HT-29 (cell line): ENCODE measurements around the gene WWOX. TPM values are rescaled to one million over a fixed set of nuclear protein-coding genes. Genes with fewer than 3 reads are reported as not detected.

ENCODE experiments used
- DNase-seq: peaks from one replicate; pipeline ENCODE4 v3.0.0-alpha.2; 2015; ENCODE audit warnings: low spot score
- total RNA-seq: library from RNA; depleted of rRNA; stranded (reverse); fragments of >200 nt; shearing (Covaris generic); gene quantifications from 2 replicates; pipeline ENCODE4 v1.2.3, GENCODE V29; 2014

The WWOX gene
- total RNA-seq, 1 experiment from 2014 or later: 27.3 TPM

DNA sequence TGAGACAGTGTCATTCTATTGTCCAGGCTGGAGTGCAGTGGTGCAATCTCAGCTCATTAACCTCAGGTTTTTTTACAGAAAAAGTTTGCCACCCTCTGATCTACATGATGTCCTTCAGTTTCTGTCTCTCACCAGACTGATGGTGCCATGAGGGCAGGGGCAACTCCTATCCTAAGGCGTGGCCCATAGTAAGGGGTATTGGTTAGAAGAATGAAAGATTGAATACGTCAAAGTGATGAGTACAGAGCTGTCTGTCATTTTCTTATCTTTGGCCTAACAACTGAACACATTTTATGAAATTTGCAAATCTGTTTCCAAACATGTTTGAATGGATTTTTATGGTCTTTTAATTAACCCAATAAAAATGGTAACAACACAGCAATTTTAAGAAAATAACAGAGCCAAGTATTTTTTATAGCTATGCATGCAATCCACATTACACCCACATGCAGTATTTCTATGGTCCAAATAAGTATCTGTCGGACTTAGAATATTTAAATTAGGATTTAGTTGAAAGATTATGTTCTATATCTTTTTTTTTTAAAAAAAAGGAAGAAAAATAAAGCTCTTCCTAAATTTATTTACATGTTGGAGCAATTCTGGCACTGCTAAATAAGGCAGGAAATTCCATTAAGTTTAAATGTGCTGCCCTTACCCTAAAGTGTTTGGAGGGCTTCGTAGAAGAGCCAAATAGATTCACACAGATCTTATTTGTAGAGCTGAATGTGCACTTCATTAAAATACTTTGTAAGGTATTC lies 192.8 kb downstream of the WWOX start:
- no peak for DNase-seq

DNA sequence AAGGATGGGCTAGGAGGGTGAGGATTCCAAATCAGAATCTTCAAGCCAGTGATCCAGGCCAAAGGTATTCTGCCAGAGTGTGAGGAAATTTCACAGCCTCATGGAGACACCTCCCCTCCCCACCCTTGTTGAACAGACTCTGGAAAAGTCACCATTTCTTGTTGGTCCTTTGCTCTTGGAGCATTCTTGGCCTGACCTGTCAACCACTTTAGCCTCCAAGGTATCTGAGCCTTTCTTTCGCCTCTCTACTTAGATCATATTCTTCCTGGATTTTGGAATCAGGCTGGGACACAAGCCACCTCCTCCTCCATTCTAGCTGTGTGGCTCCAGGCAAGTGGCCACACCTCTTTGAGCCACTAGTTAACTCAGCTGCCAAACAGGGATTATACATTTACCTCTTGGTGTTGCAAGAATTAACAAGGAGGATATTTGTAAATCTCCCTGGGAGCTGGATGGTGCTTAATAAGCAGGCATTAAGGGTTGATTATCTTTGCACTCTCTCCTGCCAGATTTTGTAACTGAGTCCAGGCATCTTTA lies 193.5 kb downstream of the WWOX start:
- no peak for DNase-seq

DNA sequence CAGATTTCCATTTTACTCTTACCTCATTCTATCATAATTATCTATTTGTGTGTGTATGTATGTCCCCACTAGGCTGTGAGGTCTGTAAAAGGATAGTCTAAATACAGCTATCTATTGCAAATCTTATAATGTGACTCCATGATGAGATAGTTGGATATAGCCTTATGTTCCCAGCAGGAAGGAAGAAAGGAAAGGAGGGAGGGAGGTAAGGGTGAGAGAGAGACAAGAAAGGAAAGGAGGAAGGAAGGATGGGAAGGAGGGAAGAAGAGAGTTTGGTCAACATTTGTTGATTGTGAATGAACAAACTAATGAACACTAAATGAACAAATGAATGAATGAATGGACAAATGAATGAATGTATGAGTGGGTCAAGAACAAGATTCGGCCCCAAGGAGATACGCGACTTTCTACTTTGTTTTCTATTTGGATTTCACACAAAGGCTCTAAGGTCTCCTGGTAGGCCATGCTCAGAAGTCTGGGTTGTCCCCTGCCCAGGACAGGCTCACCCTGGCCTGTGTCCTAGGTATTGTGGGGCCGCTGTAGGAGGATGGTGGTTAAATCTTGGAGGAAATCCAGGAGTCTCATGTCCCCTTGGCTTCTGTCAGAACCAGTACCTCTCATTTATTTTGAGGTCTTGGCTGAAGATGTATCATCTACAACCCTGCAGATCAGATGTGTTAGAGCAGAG lies 195.2 kb downstream of the WWOX start:
- no peak for DNase-seq

DNA sequence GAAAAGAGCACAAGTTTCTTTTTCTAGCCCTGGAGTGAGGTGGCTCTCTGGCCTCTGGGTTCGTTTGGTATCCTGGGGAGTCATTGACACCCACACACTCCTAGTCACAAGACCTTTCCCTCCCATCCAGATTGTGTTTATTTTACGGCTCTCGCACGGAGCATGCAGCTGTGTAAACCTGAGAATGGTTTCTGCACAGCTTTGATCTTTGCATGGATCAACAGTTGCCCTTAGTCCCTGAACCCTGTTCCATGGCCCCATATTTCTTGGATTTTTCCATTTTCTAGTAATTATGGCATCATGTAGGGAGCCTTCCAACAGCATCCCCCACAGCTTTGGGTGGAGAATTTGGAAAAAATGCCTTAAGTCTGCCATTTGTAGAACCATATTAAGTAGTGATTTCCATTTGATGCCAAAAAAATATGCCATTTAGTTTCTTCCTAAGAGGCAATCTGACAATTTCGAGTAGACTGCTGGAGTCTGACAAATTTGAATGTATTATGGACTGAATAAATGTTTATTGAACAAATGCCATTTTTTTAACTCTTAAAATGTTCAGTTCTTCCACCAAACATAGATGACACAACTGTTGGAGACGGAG lies 197.7 kb downstream of the WWOX start:
- no peak for DNase-seq

DNA sequence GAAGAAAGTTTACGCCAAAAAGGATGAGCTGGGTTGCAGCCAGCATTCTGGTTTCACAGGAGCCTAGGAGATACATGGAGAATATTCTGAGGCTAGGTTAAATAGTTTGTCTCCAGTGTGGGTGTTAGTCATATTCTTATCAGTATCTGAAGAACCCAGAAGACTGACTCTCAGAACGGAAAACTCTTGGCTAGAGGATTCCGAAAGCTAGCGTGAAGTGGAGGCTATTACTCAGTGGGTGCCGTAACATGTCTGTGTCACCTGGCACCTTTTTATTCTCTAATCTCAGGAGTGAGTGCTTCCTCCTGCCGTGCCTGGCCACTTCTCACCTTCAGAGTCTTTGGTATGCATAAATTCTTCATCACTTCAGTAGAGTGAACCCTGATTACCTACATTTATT lies 199.5 kb downstream of the WWOX start:
- DNase-seq: no peak

DNA sequence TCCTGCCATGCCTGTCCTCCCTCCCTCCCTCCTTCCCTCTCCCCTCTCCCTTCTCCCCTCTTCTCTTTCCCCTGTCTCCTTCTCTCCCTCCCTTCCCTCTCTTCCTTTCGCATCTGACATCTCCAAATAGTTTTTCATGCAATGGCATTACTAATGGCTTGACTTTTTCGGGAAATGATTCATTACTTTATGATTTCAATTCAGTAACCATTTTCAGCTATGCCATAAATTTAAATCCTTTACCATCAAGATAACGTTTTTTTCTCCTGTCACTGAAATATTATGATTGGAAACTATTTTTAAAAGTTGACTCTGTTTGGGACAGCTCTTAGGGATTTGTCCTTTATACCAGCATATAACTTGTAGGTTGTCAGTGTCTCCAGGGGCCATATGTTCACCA lies 201.0 kb downstream of the WWOX start:
- no peak for DNase-seq

- DNase-seq: no peak
Observed at GRCh38 chr16:78303946-78304345, 204.5 kb downstream of the WWOX start.

DNA sequence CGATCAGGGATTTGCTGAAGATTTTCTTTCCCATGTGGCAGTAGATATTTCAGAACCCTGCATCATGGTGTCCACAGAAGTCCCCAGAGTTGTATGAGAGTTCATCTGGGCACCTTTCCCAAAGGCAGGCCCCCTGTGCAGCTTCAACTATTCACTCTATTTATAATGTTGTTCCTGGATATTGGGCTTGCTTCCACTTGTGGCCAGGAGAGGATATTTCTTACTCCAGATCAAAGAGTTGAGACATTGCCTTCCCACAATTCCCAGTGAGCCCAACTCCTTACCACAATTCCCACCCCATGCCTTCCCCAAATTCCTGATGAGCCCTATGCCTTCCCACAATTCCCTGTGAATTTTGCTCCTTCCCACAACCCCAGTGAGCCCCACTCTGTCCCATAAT lies 206.9 kb downstream of the WWOX start:
- DNase-seq: no peak

DNA sequence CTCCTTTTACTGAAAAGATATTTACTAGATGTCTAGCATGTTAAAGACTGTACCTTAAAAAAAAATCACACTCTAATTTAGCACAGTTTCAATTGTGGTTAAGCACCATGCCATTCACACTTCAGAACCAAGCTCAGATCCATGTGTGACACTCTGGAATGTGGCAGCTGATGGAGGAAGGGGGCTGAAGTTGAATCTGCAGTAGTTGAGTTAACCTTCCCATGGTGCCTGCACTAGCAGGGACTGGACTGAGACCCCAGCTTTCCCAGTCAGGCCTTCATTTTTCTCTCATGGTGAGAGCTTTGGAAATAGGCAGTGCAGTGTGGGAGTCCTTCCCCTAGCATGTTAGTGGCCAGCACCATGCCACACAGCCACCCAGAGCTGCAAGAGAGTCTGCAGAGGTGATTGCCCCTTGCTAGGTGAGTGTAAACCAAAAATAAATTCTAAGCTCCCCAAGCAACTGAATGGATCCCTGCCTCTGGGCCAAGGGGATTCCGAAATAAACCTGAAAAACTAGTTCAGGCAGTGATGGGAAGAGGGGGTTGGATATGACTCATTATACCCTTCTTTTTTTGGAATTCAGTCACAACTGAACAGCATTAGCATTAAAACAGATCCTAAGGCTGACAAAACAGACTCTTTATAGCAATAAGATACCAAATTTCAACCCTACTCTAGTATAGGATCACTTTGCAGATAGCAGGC lies 208.5 kb downstream of the WWOX start:
- no peak for DNase-seq

DNA sequence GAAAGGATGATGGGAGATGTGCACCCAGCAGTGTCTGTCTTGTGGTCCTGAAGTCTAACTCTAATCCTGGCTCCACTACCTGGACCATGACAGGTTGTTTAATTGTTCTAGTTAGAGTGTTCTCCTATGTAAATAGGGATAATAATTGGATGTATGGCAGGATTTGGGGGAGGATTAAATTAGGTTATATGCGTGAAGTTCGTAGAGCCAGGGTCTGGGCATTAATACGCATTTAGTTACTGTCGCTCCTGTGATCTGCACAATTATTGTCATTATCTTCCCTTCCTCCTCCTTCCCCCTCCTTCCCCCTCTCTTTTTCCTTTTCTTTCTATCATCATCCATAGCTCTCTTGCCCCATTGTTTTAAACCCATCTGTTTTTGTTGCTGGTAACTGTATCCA lies 210.3 kb downstream of the WWOX start:
- DNase-seq: no peak

GRCh38 chr16:78310196-78310595 lies 210.7 kb downstream of the WWOX start:
- no peak for DNase-seq

DNA sequence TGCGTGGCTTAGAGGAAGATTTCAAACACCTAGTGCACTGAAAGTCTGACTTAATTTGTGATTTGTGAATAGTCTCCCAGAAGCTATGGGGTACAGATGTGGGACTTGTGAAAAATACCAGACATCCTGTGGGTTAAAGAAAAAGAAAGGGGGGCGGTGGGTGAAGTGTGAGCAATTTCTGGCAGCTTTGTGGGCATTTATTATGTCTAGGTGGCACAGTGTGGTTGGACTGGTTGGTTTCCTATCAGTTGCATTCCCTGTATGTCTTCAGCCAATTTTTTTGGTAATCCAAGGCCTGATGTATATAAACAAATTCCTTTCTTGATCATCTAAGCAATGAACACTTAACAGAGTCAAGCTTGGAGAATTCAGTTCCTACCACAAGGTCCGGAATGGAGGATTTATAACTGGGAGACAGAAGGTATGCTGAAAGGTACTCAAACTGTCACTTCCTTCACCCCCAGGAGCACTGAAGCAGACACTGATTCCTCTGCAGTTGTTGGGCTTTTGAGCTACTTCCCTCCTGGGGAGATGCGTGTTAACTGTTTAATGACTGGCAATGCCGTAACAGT lies 211.6 kb downstream of the WWOX start:
- no peak for DNase-seq

DNA sequence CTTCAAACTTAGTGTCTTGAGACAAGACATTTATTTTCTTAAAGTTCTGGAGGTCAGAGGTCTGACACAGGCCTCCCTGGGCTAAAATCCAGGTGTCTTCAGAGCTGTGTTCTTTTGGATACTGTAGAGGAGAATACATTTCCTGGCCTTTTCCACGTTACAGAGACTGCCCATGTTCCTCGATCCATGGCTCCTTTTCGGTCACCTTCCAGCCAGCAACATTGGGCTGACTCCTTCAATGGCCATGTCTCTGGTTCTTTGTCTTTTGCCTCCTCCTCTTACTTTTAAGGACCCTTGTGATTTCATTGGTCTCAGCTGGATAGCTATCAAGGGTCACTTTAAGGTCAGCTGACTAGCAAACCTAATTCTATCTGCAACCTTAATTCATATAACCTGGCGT lies 212.4 kb downstream of the WWOX start:
- no peak for DNase-seq

DNA sequence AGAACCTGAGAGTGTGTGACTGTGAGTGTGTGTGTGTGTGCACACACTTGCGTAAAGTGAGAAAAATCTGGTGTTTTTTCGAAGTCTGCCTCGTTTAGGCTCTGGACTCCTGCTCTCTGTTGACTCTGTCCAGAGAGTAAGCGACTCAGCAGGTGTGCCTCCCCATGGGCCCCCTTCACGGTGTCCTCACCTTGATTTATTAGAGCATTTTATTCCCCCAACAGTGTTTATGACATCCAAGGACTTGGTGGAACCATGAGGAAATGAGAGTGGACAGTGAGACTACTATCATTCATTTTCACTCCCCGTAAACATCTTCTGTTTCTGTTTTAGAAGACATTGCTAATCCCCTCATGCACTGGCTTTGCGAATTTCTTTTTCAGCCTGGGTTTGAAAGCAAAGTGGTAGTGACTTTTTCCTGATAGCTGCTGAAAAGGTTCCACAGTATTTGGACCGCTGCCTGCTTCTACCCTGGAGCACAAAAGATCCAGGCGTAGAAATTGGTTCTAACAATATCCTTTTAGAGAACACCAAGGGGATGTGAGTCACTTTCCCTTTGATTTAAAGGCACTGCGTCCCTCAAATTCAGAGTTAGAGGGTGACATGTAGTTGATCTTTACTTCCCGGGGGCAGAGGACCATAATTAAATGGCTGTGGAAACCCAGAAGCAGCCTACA lies 218.2 kb downstream of the WWOX start:
- no peak for DNase-seq

DNA sequence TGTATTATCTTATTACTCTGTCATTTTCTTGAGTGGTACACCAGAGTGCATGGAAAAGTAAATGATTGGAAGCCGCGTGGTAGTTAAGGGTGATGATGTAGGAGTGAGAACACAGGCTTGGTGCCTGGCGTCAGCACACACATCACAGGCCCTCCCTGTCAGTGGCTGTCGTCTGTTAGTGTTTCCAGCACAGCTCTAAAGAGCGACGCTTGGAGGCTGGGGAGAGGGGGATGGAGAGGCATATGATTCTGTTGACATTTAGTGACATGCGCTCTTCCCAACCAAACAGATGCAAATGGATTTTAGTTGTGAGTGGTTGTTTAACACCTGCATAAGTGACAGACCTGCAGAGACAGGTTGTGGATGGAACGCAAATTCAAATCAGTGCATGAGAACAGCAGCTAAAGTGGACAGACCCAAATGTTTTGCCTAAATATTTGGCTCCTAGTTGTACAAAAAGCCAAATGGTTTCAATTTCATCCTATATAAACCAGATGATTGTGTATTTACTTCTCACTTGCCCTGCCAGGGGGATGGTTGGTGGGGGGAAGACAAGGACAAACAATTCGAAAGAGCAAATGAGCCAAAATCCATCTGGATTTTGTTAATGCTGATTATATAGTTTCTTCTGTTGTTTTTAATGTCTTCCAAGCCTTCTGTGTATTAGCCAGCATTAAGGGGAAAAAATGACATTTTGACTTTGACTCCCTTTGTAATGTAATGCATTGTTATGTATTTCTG lies 222.3 kb downstream of the WWOX start:
- no peak for DNase-seq

DNA sequence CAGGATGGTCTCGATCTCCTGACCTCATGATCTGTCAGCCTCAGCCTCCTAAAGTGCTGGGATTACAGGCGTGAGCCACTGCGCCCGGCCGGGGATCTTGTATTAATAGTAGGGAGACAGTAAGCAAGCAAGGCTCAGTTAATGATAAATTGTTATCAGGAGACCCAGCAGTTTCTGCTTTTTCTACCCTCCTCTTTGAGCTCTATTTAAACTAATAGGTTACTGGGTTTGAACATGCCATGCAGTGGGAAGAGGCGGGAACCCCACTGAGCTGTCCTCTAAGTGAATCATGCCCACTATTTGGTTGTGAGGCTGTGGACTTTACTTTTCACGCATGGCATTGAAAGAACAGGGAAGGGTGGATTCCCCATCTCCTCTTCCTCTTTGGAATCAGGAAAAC lies 223.9 kb downstream of the WWOX start:
- DNase-seq: no peak

- no peak for DNase-seq
Observed at GRCh38 chr16:78324649-78325285, 225.3 kb downstream of the WWOX start.

- DNase-seq: no peak
Observed at GRCh38 chr16:78325468-78326352, 226.3 kb downstream of the WWOX start.

GRCh38 chr16:78326731-78327130 lies 227.3 kb downstream of the WWOX start:
- no peak for DNase-seq
